H7 (cell line): ENCODE data around the gene LIFR. TPM values are rescaled to one million over a fixed set of nuclear protein-coding genes. Genes with fewer than 3 reads are reported as not detected.

Experiments used
- DNase-seq: peaks from one replicate; pipeline ENCODE4 v3.0.0; 2012
- H3K27me3 ChIP-seq: 2 replicates; pipeline ENCODE4 v1.6.0; 2011; ENCODE audit warnings: mild to moderate bottlenecking, low read length; ENCODE audit not compliant: control insufficient read depth, insufficient read depth
- H3K36me3 ChIP-seq: replicated peaks from 2 replicates; pipeline ENCODE4 v1.5.1; 2011; ENCODE audit warnings: low read length; ENCODE audit not compliant: control insufficient read depth, insufficient read depth
- H3K4me3 ChIP-seq: 2 replicates; pipeline ENCODE4 v1.5.1; 2011; ENCODE audit warnings: low read depth, mild to moderate bottlenecking, control low read depth, low read length, moderate library complexity; ENCODE audit not compliant: insufficient read depth
- total RNA-seq: library from RNA; depleted of rRNA; stranded (reverse); fragments of >200 nt; shearing (Covaris generic); gene quantifications from 2 replicates; pipeline ENCODE4 v1.2.3, GENCODE V29; 2014

LIFR gene
- total RNA-seq, 1 experiment from 2014 or later, result 10.5 TPM

DNA sequence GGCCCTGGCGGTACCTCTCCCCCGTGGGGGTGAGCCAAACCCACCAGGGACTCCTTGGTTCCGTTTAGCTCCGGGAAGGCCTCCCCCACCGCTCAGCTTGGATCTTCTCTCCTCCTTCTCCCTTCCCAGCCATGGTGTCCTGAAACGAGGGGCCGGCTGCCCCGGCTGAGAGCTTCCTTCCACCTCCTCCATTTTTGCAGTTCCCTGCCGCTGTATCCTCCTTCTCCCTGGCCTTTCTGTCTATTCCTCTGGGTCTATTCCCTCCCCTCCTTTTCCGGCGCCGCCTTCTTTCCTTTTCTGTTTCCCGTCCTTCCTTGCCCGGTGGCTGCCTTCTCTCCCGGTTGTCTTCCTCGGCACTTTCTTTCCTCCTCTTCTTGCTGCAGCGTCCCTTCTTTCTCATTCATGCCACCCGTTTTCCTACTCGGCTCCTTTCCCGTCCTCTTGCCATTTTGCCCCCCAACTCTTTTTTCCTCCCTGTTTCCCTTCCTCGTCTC lies 110.4 kb downstream of the LIFR start:
- no peak for DNase-seq
- no peaks in the 10 kb centered on the region for H3K36me3 ChIP-seq
- H3K4me3 ChIP-seq, result no peak overlapping the region

DNA sequence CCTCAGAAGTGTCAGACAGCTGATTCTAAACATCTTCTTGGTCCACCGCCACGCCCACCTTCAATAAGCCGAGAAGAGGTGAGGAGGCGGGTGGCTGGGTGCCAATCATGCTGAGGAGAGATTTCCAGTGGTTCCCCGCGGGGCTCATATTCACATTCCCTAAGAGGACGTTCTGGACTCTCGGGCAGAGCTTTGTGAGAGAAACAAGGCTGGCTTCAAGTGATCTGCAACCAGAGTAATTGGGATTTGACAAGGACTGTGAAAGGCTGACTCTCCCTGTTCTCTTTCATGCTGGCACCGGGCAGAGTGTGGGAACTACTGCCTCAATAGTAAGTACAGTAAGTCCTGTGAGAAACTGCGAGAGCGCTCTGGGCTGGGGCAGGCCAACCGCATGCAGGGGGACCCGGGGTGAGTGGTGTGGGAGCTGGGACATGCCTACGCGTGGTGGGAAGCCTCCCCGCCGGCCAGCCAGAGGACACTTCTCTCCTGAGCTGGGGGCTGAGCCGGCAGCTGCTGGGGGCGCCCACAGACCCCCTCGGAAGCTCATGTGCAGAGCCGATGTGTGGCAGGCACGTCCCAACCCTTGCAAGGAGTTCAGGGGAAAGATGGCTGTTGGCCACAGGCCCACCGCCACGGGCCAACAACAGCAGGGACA lies 110.9 kb downstream of the LIFR start:
- H3K4me3 ChIP-seq, result no peak overlapping the region
- DNase-seq, result no peak
- H3K27me3 ChIP-seq, result no peaks in the 10 kb centered on the region
- H3K36me3 ChIP-seq, result no peaks in the 10 kb centered on the region

More for the DNA sequence above, 110.4 kb downstream of the LIFR start:
- H3K27me3 ChIP-seq, result no peaks in the 10 kb centered on the region

DNA sequence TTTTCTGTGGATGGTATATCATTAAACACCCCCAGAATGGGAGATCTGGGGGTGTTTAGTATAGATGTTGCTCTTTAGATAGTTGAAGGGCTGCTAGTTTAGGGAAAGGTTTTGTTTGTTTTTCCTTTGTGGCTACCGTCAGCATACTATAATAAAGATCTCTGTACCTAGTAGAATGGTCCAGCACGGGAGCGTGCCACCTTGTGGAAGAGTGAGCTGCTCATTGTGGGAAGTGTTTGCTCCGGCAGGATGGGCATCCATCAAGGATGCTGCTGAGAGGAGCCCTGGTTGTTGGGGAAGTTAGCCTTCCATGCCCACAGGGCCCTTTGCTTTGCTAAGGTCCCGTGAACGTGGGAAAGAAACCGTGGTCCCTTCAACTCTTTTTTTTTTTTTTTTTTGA lies 113.1 kb downstream of the LIFR start:
- no peak for DNase-seq
- no peaks in the 10 kb centered on the region for H3K36me3 ChIP-seq
- no peaks in the 10 kb centered on the region for H3K27me3 ChIP-seq
- no peak overlapping the region for H3K4me3 ChIP-seq

DNA sequence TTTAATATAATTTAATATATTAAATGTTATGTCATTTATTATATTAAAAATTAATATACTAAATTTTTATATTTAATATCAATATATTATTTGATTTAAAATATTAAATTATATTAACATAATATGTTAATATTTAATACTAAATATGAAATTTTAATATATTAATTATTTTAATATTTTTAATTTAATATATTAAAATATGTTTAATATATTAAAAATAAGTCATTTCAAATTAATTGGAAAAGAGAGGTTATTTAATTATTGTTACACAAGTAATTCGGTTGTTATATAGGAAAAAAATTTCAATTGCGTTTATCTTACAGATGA lies 114.2 kb downstream of the LIFR start:
- Histone ChIP-seq H3K36me3 (no peaks in the 10 kb centered on the region), H3K4me3 (no peak overlapping the region), H3K27me3 (no peaks in the 10 kb centered on the region)
- DNase-seq, result no peak

DNA sequence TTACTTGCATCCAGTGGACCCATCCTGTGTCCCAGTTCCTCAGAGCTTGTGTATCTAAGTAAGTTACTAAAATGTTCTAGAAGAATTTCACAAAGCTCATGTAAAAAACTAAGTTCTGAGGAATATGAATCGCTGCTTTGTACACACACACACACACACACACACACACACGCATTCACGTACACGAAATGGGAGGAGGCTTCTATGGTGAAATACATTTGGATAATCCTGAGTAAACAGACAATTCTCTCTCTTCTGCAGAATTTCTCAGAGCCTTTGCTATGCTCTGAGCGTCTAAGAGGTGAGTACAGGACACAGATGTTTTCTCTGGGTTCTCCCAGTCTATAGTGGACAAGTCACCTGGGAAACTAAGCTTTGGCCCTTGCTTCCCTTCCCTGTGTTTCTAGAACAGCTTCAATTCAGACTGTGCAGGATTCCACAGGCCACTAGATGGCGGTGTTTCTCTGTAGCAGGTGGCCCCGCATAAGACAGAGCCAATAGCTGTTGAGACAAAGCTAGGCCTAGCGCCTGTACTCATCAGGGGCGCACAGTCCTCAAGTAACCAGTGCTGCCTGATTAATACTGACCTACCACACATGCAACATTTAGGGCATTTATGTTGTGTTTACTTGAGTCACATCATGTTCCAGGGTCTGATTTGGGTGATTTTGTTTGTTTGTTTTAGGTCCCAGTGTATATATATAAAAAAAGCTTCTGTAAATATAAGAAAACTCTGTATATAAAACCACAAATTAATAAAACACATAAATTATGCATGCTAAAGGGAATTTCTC lies 114.8 kb downstream of the LIFR start:
- peak; percentile 85 for DNase-seq
- no peaks in the 10 kb centered on the region for H3K36me3 ChIP-seq
- no peaks in the 10 kb centered on the region for H3K27me3 ChIP-seq
- H3K4me3 ChIP-seq, result no peak overlapping the region

DNA sequence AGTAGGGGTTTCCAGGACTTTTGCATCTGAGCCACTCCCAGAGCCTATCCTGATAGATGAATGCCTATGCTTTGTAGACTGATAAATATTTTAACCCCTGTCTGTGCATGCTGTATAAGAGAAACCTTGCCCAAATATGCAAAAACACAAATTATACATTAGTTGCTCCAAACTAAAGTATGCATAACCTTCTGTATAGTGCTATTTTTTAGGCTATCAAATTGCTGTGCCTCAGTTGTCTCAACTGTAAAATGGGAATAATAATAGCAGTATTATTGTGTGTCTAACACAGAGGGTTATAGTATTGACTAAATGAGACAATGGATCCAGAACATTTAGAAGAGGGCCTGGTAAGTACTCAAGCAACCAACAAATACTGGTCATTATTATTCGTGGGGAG lies 117.7 kb downstream of the LIFR start:
- no peaks in the 10 kb centered on the region for H3K27me3 ChIP-seq
- no peak overlapping the region for H3K4me3 ChIP-seq
- H3K36me3 ChIP-seq, result no peaks in the 10 kb centered on the region
- no peak for DNase-seq

DNA sequence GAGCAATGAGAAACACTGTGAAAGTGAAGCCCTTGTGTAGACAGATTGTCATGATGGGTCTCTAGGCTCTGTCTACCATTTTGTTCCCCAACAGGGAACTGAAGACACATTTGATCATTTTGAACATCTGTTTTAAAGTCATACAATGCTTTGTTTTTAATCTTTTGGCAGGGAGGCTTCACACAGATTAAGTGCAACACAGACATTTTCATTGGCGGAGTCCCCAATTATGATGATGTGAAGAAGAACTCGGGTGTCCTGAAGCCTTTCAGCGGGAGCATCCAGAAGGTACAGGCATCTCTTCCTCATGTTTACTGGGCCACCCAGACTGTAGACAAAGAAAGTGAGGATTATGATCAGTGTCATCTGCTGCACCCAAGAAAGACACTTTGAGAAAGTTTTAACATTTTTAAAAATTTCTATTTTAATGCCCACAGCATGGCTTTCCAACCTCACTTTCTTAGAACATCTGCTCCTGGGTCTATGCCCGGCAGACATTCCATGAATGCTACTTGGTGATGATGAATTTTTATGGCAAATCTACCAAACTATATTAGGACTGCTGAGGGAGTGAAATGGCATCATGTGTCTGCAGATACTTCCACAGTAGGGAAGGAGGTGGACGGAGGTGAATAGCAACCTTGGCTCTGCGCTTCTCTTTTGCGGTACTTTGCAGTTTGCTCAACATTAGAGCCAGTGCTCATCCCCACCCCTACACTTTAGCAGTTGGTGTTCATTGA lies 121.3 kb downstream of the LIFR start:
- no peak for DNase-seq
- Histone ChIP-seq H3K4me3 (no peak overlapping the region), H3K27me3 (no peaks in the 10 kb centered on the region; the same call in 1 of the 2 replicates), H3K36me3 (no peaks in the 10 kb centered on the region)

DNA sequence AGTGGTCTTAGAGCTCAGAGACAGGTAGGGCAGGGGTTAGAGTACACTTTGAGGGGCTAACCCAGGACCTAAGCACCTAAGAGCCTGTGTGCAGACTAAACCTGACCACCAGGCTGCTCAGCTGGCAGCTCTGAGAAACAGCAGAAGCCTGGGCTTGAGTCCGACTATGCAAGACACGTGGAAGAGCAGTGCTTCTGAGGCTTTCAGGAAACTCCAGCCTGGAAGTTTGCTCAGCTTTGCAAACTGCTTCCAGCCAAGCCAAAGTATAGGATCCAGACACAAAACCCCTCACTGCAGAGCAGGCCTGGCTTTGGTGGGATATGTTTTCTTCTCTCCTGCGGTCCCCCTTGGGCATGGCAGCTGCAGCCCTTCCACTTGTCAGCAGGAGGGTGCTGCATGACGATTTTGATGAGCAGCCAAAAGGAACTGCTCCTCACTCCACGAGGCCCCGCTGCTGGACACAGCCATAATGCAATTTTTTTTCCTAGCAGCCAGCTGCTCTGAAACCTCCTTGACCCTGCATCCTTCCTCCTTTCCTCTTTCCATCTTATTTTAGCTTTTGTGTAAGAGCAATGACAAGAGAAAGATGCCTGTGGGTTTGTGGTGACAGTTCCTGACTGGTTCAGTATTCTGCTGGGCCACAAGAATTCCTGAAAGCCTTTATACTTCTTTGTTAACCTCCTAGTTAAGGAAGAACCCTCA lies 123.1 kb downstream of the LIFR start:
- Histone ChIP-seq H3K36me3 (no peaks in the 10 kb centered on the region), H3K4me3 (no peak overlapping the region), H3K27me3 (no peaks in the 10 kb centered on the region; the same call in 1 of the 2 replicates)
- DNase-seq, result no peak

DNA sequence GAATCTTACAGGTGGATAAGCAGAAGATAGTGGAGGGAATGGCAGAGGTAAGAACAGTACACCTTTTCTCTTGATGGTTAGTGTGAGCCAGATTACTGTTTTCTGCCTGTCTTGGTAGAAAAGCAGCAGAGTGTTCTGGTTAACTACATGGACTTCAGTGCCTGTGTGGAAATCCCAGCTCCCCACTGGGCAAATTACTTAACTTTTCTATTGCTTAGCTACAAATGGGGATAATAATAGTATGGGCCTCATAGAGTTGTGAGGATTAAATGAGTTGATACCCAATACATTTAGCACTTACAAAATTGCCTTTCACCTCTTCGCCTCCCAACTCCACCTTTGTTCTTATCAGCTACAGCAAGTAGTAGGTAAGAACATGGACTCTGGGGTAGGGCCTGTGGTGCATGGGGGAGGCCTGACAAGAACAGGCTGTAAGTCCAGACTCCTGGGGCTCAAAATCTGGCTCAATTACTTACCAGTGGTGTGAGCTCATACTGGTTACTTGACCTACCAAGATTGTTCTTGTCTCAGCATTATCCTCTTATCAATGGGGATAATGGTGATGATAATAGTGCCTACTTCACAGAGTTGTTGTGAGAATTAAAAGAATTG lies 125.1 kb downstream of the LIFR start:
- Histone ChIP-seq H3K4me3 (no peak overlapping the region), H3K27me3 (no peaks in the 10 kb centered on the region; the same call in 1 of the 2 replicates), H3K36me3 (no peaks in the 10 kb centered on the region)
- DNase-seq, result no peak

DNA sequence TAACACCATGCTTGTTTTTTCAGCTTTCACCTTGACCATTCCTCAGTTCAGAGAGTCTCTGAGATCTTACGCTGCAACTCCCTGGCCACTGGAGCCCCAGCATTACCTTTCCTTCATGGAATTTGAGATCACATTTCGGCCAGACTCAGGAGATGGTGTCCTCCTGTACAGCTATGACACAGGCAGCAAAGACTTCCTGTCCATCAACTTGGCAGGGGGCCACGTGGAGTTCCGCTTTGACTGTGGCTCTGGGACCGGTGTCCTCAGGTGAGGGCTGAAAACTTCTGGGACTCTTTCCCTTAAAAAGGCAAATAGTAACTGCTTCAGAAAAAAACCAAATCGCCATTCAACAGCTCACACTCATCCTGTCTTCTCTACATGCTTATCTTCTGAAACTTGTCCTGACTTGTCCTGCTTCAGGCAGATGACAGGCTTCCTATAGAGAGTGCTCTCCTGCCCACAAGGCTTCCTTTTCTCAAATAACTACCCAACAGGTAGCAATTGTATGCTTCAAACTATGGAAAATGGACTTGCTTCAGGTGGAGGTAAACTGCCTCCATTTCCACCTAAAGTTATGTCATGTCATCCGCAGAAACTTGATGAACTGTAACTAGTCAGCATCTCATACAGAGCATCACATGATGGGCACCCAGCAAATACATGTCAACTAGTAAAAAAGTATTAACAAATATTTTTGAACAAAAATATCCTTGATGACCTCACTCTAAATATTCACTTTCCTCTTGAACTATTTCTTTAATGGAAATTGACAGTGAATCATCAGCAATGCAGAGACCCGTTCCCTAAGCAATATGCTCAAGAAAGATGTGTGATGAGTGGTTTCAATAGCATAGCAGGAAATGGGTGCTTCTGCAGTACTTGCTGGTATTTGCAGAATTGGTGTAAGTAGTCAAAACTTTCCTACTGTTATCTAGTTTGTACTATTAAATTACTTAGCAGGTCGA lies 129.2 kb downstream of the LIFR start:
- Histone ChIP-seq H3K36me3 (no peaks in the 10 kb centered on the region), H3K27me3 (no peaks in the 10 kb centered on the region), H3K4me3 (no peak overlapping the region)
- DNase-seq, result no peak

DNA sequence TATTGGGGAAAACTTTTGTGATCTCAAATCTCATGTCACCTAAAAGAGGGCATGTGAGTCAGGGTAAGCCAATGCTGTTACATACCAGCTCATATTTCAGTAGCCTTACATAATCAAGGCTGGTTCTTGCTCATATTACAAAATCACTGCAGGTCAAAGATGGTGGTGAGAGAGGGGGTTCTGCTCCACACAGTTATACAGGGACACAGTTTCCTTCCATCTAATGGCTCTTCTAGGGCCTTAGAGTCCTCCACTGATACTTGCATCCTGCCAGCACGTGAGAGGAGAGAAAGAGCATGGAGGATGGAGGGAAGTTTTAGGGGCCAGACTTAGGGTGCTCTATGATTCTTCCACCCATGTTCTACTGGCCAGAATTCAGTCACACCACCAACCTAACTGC lies 130.0 kb downstream of the LIFR start:
- H3K36me3 ChIP-seq, result no peaks in the 10 kb centered on the region
- DNase-seq, result no peak
- H3K27me3 ChIP-seq, result no peaks in the 10 kb centered on the region
- no peak overlapping the region for H3K4me3 ChIP-seq
